H9 (cell line): Measurements from ENCODE around the gene DIS3L2. TPM values are rescaled to one million over a fixed set of nuclear protein-coding genes. Genes with fewer than 3 reads are reported as not detected.

Experiments
- DNase-seq: peaks from one replicate; pipeline ENCODE4 v3.0.0-alpha.2; 2017
- H2AFZ ChIP-seq: one replicate; pipeline ENCODE4 v1.6.1; 2013; ENCODE audit warnings: mild to moderate bottlenecking, low read length, control low read depth, moderate library complexity
- H2AK5ac ChIP-seq: 2 replicates; pipeline ENCODE4 v1.6.1; 2013; ENCODE audit warnings: low read length, control low read depth, mixed read lengths; ENCODE audit not compliant: insufficient read length
- H2BK120ac ChIP-seq: one replicate; pipeline ENCODE4 v1.6.1; 2013; ENCODE audit warnings: low read depth, mild to moderate bottlenecking, low read length, control low read depth, inconsistent platforms; ENCODE audit not compliant: poor library complexity, severe bottlenecking
- H2BK12ac ChIP-seq: 2 replicates; pipeline ENCODE4 v1.6.1; 2013; ENCODE audit warnings: low read length, control low read depth, mixed read lengths, low read depth; ENCODE audit not compliant: insufficient read length
- H2BK15ac ChIP-seq: 2 replicates; pipeline ENCODE4 v1.6.1; 2013; ENCODE audit warnings: low read depth, low read length, control low read depth
- H2BK20ac ChIP-seq: one replicate; pipeline ENCODE4 v1.6.1; 2013; ENCODE audit warnings: low read depth, mild to moderate bottlenecking, low read length, control low read depth, inconsistent platforms; ENCODE audit not compliant: poor library complexity, severe bottlenecking
- H2BK5ac ChIP-seq: 2 replicates; pipeline ENCODE4 v1.6.1; 2013; ENCODE audit warnings: low read length, control low read depth, mixed read lengths; ENCODE audit not compliant: insufficient read length
- H3K14ac ChIP-seq: 2 replicates; pipeline ENCODE4 v1.6.1; 2013; ENCODE audit warnings: low read length, control low read depth; ENCODE audit not compliant: insufficient read depth
- H3K18ac ChIP-seq: 2 replicates; pipeline ENCODE4 v1.6.1; 2013; ENCODE audit warnings: low read depth, mild to moderate bottlenecking, mixed read lengths, low read length, control low read depth; ENCODE audit not compliant: insufficient read length
- H3K23ac ChIP-seq: 2 replicates; pipeline ENCODE4 v1.6.1; 2013; ENCODE audit warnings: low read length, control low read depth, mixed read lengths, low read depth; ENCODE audit not compliant: insufficient read length
- H3K23me2 ChIP-seq: 2 replicates; pipeline ENCODE4 v1.6.1; 2013; ENCODE audit warnings: low read depth, mild to moderate bottlenecking, mixed read lengths, low read length, control low read depth; ENCODE audit not compliant: insufficient read length, poor library complexity, severe bottlenecking
- H3K27ac ChIP-seq: 2 replicates; pipeline ENCODE4 v1.5.1; 2013; ENCODE audit warnings: low read length, control low read depth, mixed read lengths, low read depth; ENCODE audit not compliant: insufficient read length
- H3K27me3 ChIP-seq: 2 replicates; pipeline ENCODE4 v1.6.1; 2013; ENCODE audit warnings: low read length, control low read depth, inconsistent platforms; ENCODE audit not compliant: insufficient read depth
- H3K4ac ChIP-seq: 2 replicates; pipeline ENCODE4 v1.6.1; 2013; ENCODE audit warnings: low read depth, mild to moderate bottlenecking, control low read depth, inconsistent platforms, low read length, moderate library complexity
- H3K4me1 ChIP-seq: 2 replicates; pipeline ENCODE4 v1.6.1; 2013; ENCODE audit warnings: low read length, control low read depth, inconsistent platforms; ENCODE audit not compliant: insufficient read depth
- H3K4me2 ChIP-seq: 2 replicates; pipeline ENCODE4 v1.6.1; 2013; ENCODE audit warnings: low read length, control low read depth, mixed read lengths; ENCODE audit not compliant: insufficient read length, insufficient read depth
- H3K56ac ChIP-seq: 2 replicates; pipeline ENCODE4 v1.6.1; 2013; ENCODE audit warnings: low read depth, mild to moderate bottlenecking, mixed read lengths, low read length, control low read depth; ENCODE audit not compliant: insufficient read length
- H3K79me1 ChIP-seq: 2 replicates; pipeline ENCODE4 v1.6.1; 2013; ENCODE audit warnings: low read depth, mild to moderate bottlenecking, moderate library complexity, low read length, control low read depth, inconsistent platforms; ENCODE audit not compliant: insufficient read depth, poor library complexity, severe bottlenecking
- H3K79me2 ChIP-seq: 2 replicates; pipeline ENCODE4 v1.6.1; 2013; ENCODE audit warnings: low read length, control low read depth, inconsistent platforms; ENCODE audit not compliant: insufficient read depth
- H3K9ac ChIP-seq: 2 replicates; pipeline ENCODE4 v1.6.1; 2013; ENCODE audit warnings: low read length, control low read depth, mixed read lengths; ENCODE audit not compliant: insufficient read length; ENCODE audit errors: extremely low read depth
- H3K9me3 ChIP-seq: one replicate; pipeline ENCODE4 v1.6.1; 2013; ENCODE audit warnings: low read depth, low read length, inconsistent platforms; ENCODE audit not compliant: control insufficient read depth
- H3T11ph ChIP-seq: one replicate; pipeline ENCODE4 v1.6.1; 2013; ENCODE audit warnings: mild to moderate bottlenecking, low read length, control low read depth, inconsistent platforms
- H4K20me1 ChIP-seq: one replicate; pipeline ENCODE4 v1.6.1; 2013; ENCODE audit not compliant: control insufficient read depth, insufficient read length, insufficient read depth
- H4K5ac ChIP-seq: 2 replicates; pipeline ENCODE4 v1.6.1; 2013; ENCODE audit warnings: low read depth, mild to moderate bottlenecking, mixed read lengths, low read length, control low read depth; ENCODE audit not compliant: insufficient read length
- H4K8ac ChIP-seq: replicated peaks from 2 replicates; pipeline ENCODE4 v1.6.1; 2013; ENCODE audit warnings: low read length, control low read depth, mixed read lengths, low read depth; ENCODE audit not compliant: insufficient read length
- H4K91ac ChIP-seq: 2 replicates; pipeline ENCODE4 v1.6.1; 2013; ENCODE audit warnings: low read depth, mild to moderate bottlenecking, moderate library complexity, mixed read lengths, low read length, control low read depth; ENCODE audit not compliant: insufficient read length
- H3K27ac Mint-ChIP-seq, 3 experiments: 2 replicates in 2 of 3; 3 replicates in 1 of 3; pipeline ENCODE4 v1.8.0; 2020 to 2021; ENCODE audit warnings: mixed read lengths in 3 of 3, mild to moderate bottlenecking in 1 of 3, moderate library complexity in 1 of 3
- H3K27me3 Mint-ChIP-seq: 2 replicates; pipeline ENCODE4 v1.8.0; 2021; ENCODE audit warnings: low read depth, mild to moderate bottlenecking, moderate library complexity, mixed read lengths
- H3K36me3 Mint-ChIP-seq, 3 experiments: 2 replicates in 2 of 3; 3 replicates in 1 of 3; pipeline ENCODE4 v1.8.0; 2020 to 2021; ENCODE audit warnings: low read depth in 3 of 3, mixed read lengths in 3 of 3; ENCODE audit not compliant: insufficient read depth in 1 of 3
- H3K4me1 Mint-ChIP-seq, 2 experiments: 2 replicates each; pipeline ENCODE4 v1.8.0; 2020; ENCODE audit warnings: mixed read lengths in 2 of 2
- H3K4me3 Mint-ChIP-seq, 2 experiments: 2 replicates in 1 of 2; 3 replicates in 1 of 2; pipeline ENCODE4 v1.8.0; 2020 to 2021; ENCODE audit warnings: mild to moderate bottlenecking in 2 of 2, mixed read lengths in 2 of 2, moderate library complexity in 1 of 2
- H3K9me3 Mint-ChIP-seq, 2 experiments: 2 replicates in 1 of 2; 3 replicates in 1 of 2; pipeline ENCODE4 v1.8.0; 2020; ENCODE audit warnings: mild to moderate bottlenecking in 2 of 2, mixed read lengths in 2 of 2, moderate library complexity in 1 of 2
- CTCF ChIP-seq: fragments of 200-600 bp; sonication (generic); conservative IDR thresholded peaks from 3 replicates; pipeline ENCODE4 v1.8.0; 2021; ENCODE audit warnings: antibody characterized with exemption, mild to moderate bottlenecking
- WGBS: extraction: QIAGEN DNeasy Blood & Tissue Kit; methylation state at CpG from one replicate; pipeline ENCODE4 v1.1.7; 2013; ENCODE audit warnings: missing lambda C conversion rate, low lambda C conversion rate, mixed read lengths; ENCODE audit not compliant: insufficient read length; ENCODE audit errors: extremely low coverage; 5-methylcytosine and 5-hydroxymethylcytosine counted together
- total RNA-seq: library from RNA; stranded (reverse); gene quantifications from 2 replicates; pipeline ENCODE4 v1.2.1, GENCODE V29; 2021

The DIS3L2 gene
- total RNA-seq, 1 experiment from 2014 or later = 28.1 TPM

GRCh38 chr2:232321817-232322559, 360.5 kb downstream of the DIS3L2 start:
- Histone ChIP-seq H2AFZ (no peak overlapping the region), H3K23me2 (no peaks in the 10 kb centered on the region), H2BK20ac (no peak overlapping the region), H2BK15ac (no peak overlapping the region), H3K23ac (no peak overlapping the region), H3K9ac (no peak overlapping the region), H4K91ac (no peak overlapping the region), H4K8ac (no peak overlapping the region), H3K4me1 (no peaks in the 10 kb centered on the region), H3K9me3 (no peaks in the 10 kb centered on the region), H3T11ph (no peak overlapping the region), H3K79me1 (no peaks in the 10 kb centered on the region), H2BK5ac (no peak overlapping the region), H3K79me2 (no peaks in the 10 kb centered on the region), H4K5ac (no peak overlapping the region), H3K18ac (no peak overlapping the region), H3K27me3 (no peaks in the 10 kb centered on the region), H2AK5ac (no peak overlapping the region), H3K4me2 (no peak overlapping the region), H2BK12ac (no peak overlapping the region), H3K56ac (no peak overlapping the region), H2BK120ac (no peak overlapping the region), H3K27ac (no peak overlapping the region), H4K20me1 (no peaks in the 10 kb centered on the region), H3K4ac (no peak overlapping the region), H3K14ac (no peak overlapping the region)
- TF ChIP-seq CTCF = 0 out of 3 replicates have a peak, but pooled peaks have one; percentile 10
- no peaks in the 10 kb centered on the region for H3K9me3 Mint-ChIP-seq
- DNase-seq = no peak
- H3K36me3 Mint-ChIP-seq = no peaks in the 10 kb centered on the region
- no peaks in the 10 kb centered on the region for H3K27me3 Mint-ChIP-seq
- no CpG with 5 or more reads among the region's 9 CpGs for WGBS
- H3K27ac Mint-ChIP-seq = peak overlapping the region in 1 of 3 experiments; percentile 7; a peak in 2 of 7 replicates
- no peak overlapping the region for H3K4me3 Mint-ChIP-seq
- H3K4me1 Mint-ChIP-seq = peaks cover 2 to 23% of the 10 kb centered on the region in 2 experiments; a peak in 3 of 4 replicates
